SK-N-SH (cell line): ENCODE measurements around the gene CCNA1. TPM values are rescaled to one million over a fixed set of nuclear protein-coding genes. Genes with fewer than 3 reads are reported as not detected.
A peak's percentile ranks its signal among the peaks of the same experiment; 100 is the strongest.

Experiments
- CTCF ChIA-PET: fragments of 300-600, 350-600 bp; formaldehyde crosslinking; extraction: SDS; loops from one replicate; lab custom pipeline; 2021; lab: Yijun Ruan, JAX
- POLR2A ChIA-PET: fragments of 350-600 bp; sonication (Branson Sonifier 250); formaldehyde crosslinking; extraction: SDS; loops from one replicate; lab custom pipeline; 2020; ENCODE audit warnings: antibody characterized with exemption, inconsistent platforms; lab: Yijun Ruan, JAX
- DNase-seq: peaks from one replicate; pipeline ENCODE4 v3.0.0; 2012
- H2AFZ ChIP-seq: fragments of 200-600 bp; sonication (generic); 2 replicates; pipeline ENCODE4 v1.8.1; 2016; ENCODE audit warnings: antibody characterized with exemption, mild to moderate bottlenecking, low read depth
- H3F3A ChIP-seq: fragments of 200-600 bp; sonication (generic); replicated peaks from 2 replicates; pipeline ENCODE3; 2016; ENCODE audit warnings: antibody characterized with exemption, mild to moderate bottlenecking; ENCODE audit not compliant: insufficient read depth
- H3K27ac ChIP-seq, 2 experiments: fragments of 200-500 bp in 1 of 2; fragments of 200-600 bp in 1 of 2; sonication (Bioruptor generic) in 1 of 2; sonication (generic), shearing (Covaris generic) in 1 of 2; 2 replicates each; pipeline versions ENCODE4 v1.5.1 to v1.6.1; 2014 to 2016; ENCODE audit warnings: low read depth in 2 of 2, inconsistent platforms in 1 of 2, low read length in 1 of 2, mild to moderate bottlenecking in 1 of 2, mixed read lengths in 1 of 2
- H3K27me3 ChIP-seq: fragments of 200-600 bp; sonication (generic), shearing (Covaris generic); 2 replicates; pipeline ENCODE4 v1.6.1; 2016; ENCODE audit warnings: mixed run types; ENCODE audit not compliant: insufficient read depth
- H3K36me3 ChIP-seq, 2 experiments: fragments of 200-500 bp in 1 of 2; fragments of 200-600 bp in 1 of 2; sonication (Bioruptor generic) in 1 of 2; sonication (generic) in 1 of 2; replicated peaks in 1 of 2; 2 replicates each; pipeline versions ENCODE3 to v1.5.1; 2014 to 2016; ENCODE audit warnings: low read length in 1 of 2, mild to moderate bottlenecking in 1 of 2; ENCODE audit not compliant: insufficient read depth in 2 of 2, control insufficient read depth in 1 of 2
- H3K4me1 ChIP-seq, 2 experiments: fragments of 200-500 bp in 1 of 2; fragments of 200-600 bp in 1 of 2; sonication (Bioruptor generic) in 1 of 2; sonication (generic), shearing (Covaris generic) in 1 of 2; 2 replicates each; pipeline versions ENCODE4 v1.5.1 to v1.6.1; 2014 to 2016; ENCODE audit warnings: low read depth in 1 of 2, low read length in 1 of 2, mixed run types in 1 of 2; ENCODE audit not compliant: insufficient read depth in 2 of 2, control insufficient read depth in 1 of 2
- H3K4me2 ChIP-seq: fragments of 200-600 bp; sonication (generic), shearing (Covaris generic); 2 replicates; pipeline ENCODE4 v1.6.1; 2017; ENCODE audit warnings: mixed run types
- H3K4me3 ChIP-seq, 2 experiments: fragments of 200-500 bp in 1 of 2; fragments of 200-600 bp in 1 of 2; sonication (Bioruptor generic) in 1 of 2; sonication (generic), shearing (Covaris generic) in 1 of 2; 2 replicates each; pipeline versions ENCODE4 v1.5.1 to v1.8.1; 2014 to 2016; ENCODE audit warnings: low read depth in 2 of 2, inconsistent platforms in 1 of 2, low read length in 1 of 2, mild to moderate bottlenecking in 1 of 2, mixed read lengths in 1 of 2, moderate library complexity in 1 of 2
- H3K79me2 ChIP-seq: fragments of 200-600 bp; sonication (generic); 2 replicates; pipeline ENCODE4 v1.8.1; 2017; ENCODE audit warnings: mild to moderate bottlenecking; ENCODE audit not compliant: insufficient read depth
- H3K9ac ChIP-seq: fragments of 200-600 bp; sonication (generic); 2 replicates; pipeline ENCODE4 v1.6.1; 2017; ENCODE audit warnings: mixed run types
- H3K9me2 ChIP-seq: fragments of 200-600 bp; sonication (generic); 2 replicates; pipeline ENCODE4 v1.6.1; 2017; ENCODE audit warnings: mixed run types
- H3K9me3 ChIP-seq: fragments of 200-600 bp; sonication (generic); 2 replicates; pipeline ENCODE4 v1.6.1; 2017; ENCODE audit warnings: mixed run types, mild to moderate bottlenecking, moderate library complexity
- H4K20me1 ChIP-seq: fragments of 200-600 bp; sonication (generic); 2 replicates; pipeline ENCODE4 v1.6.1; 2017; ENCODE audit warnings: mild to moderate bottlenecking, mixed run types; ENCODE audit not compliant: insufficient read depth
- CHD2 ChIP-seq: fragments of 150-350 bp; IDR thresholded peaks from 2 replicates; pipeline ENCODE4 v1.6.1; 2018; ENCODE audit warnings: low read length; ENCODE audit not compliant: partially characterized antibody
- ELF1 ChIP-seq: IDR thresholded peaks from 2 replicates; pipeline ENCODE4 v1.4.0; 2012
- EP300 ChIP-seq, 2 experiments: IDR thresholded peaks; 2 replicates each; pipeline versions ENCODE4 v1.4.0 to v1.6.1; 2012; ENCODE audit warnings: borderline replicate concordance in 1 of 2, low read depth in 1 of 2, low read length in 1 of 2
- FOSL2 ChIP-seq: IDR thresholded peaks from 2 replicates; pipeline ENCODE4 v1.4.0; 2012; ENCODE audit warnings: low read depth, mild to moderate bottlenecking, moderate library complexity, borderline replicate concordance
- FOXM1 ChIP-seq: IDR thresholded peaks from 2 replicates; pipeline ENCODE4 v1.4.0; 2012; ENCODE audit warnings: low read depth, mild to moderate bottlenecking
- GABPA ChIP-seq: IDR thresholded peaks from 2 replicates; pipeline ENCODE4 v1.4.0; 2012; ENCODE audit warnings: low read depth, mild to moderate bottlenecking
- JUND ChIP-seq: IDR thresholded peaks from 2 replicates; pipeline ENCODE4 v1.4.0; 2012
- NFIC ChIP-seq: IDR thresholded peaks from 2 replicates; pipeline ENCODE4 v1.4.0; 2012; ENCODE audit warnings: borderline replicate concordance
- PBX3 ChIP-seq: IDR thresholded peaks from 2 replicates; pipeline ENCODE4; 2012
- POLR2AphosphoS5 ChIP-seq: IDR thresholded peaks from 2 replicates; pipeline ENCODE4 v1.6.1; 2012; ENCODE audit warnings: low read depth, low read length
- RAD21 ChIP-seq: IDR thresholded peaks from 2 replicates; pipeline ENCODE4 v1.6.1; 2012; ENCODE audit warnings: mild to moderate bottlenecking, low read length
- RCOR1 ChIP-seq: fragments of 150-350 bp; IDR thresholded peaks from 2 replicates; pipeline ENCODE4 v1.6.1; 2017; ENCODE audit warnings: antibody characterized with exemption, low read length
- RFX5 ChIP-seq: IDR thresholded peaks from 2 replicates; pipeline ENCODE4 v1.6.1; 2012; ENCODE audit warnings: mild to moderate bottlenecking, improper control_type of control experiment, low read length
- RXRA ChIP-seq: IDR thresholded peaks from 2 replicates; pipeline ENCODE4 v1.4.0; 2012; ENCODE audit warnings: low read depth, mild to moderate bottlenecking, borderline replicate concordance
- SIN3A ChIP-seq: IDR thresholded peaks from 2 replicates; pipeline ENCODE4 v1.6.1; 2012; ENCODE audit warnings: low read depth, mild to moderate bottlenecking, low read length, moderate library complexity, borderline replicate concordance
- SMC3 ChIP-seq: IDR thresholded peaks from 2 replicates; pipeline ENCODE4 v1.6.1; 2012; ENCODE audit warnings: low read depth, low read length, improper control_type of control experiment
- TCF12 ChIP-seq: IDR thresholded peaks from 2 replicates; pipeline ENCODE4 v1.4.0; 2012
- USF1 ChIP-seq: IDR thresholded peaks from 2 replicates; pipeline ENCODE4 v1.4.0; 2012; ENCODE audit warnings: low read depth, borderline replicate concordance
- USF2 ChIP-seq: fragments of 150-350 bp; IDR thresholded peaks from 2 replicates; pipeline ENCODE4 v1.6.1; 2017; ENCODE audit warnings: antibody characterized with exemption, low read length, low read depth, borderline replicate concordance
- YY1 ChIP-seq: IDR thresholded peaks from 2 replicates; pipeline ENCODE4 v1.4.0; 2012; ENCODE audit warnings: low read depth, mild to moderate bottlenecking
- WGBS: methylation state at CpG from one replicate; pipeline ENCODE4 v1.1.6; 2017; ENCODE audit warnings: low lambda C conversion rate; 5-methylcytosine and 5-hydroxymethylcytosine counted together
- polyA plus RNA-seq, 3 experiments: library from polyadenylated mRNA; depleted of rRNA; stranded (reverse); fragments of >200 nt; gene quantifications; 2 replicates each; pipeline ENCODE4 v1.2.3, GENCODE V29; 2012

CCNA1 gene
- polyA plus RNA-seq (2012; rRNA removed), result 0.21 and 0.23 TPM in 2 replicates
- polyA plus RNA-seq (2012; cell fraction: cytosol; rRNA removed), result 0.15 and 0.26 TPM in 2 replicates
- polyA plus RNA-seq (2012; cell fraction: nucleus; rRNA removed), result 0.05 and 0.11 TPM in 2 replicates

- Histone ChIP-seq H3K4me3 (peak within 1 kb of the TSS; percentile 44 to 51), H3K4me2 (peak within 1 kb of the TSS; percentile 79), H3K36me3 (no peaks in the 10 kb centered on the region), H3K27me3 (peaks cover 74% of the 10 kb centered on the region), H2AFZ (peak within 1 kb of the TSS; percentile 68; the same call in 1 of the 2 replicates), H3K9me2 (no peaks in the 10 kb centered on the region)
- ChIA-PET CTCF (interaction anchor here (0.6 to 3.4 kb wide), 2 partner anchors 12 to 157 kb away, joined by 3 to 14 read pairs; no protein-coding TSS in a partner anchor), POLR2A (no interaction called here)
- TF ChIP-seq RFX5 (peak; percentile 90), SIN3A (no peak)
- TF ChIP-seq, all 33 proteins: peak for 1
- Histone ChIP-seq H3K9me3 (no peaks in the 10 kb centered on the region), H3K27ac (no peak within 1 kb of the TSS), H4K20me1 (no peaks in the 10 kb centered on the region), H3F3A (no peaks in the 10 kb centered on the region), H3K9ac (no peak within 1 kb of the TSS), H3K4me1 (peaks cover 0 to 8% of the 10 kb centered on the region in 2 experiments; a peak in 1 of 4 replicates), H3K79me2 (no peaks in the 10 kb centered on the region)
- WGBS, result 8% methylated on average over 22 of the region's 46 CpGs
- DNase-seq, result peak; percentile 83
Observed at GRCh38 chr13:36432106-36432544, at the start of gene CCNA1. Gene CCNA1, plus strand, starts transcription at chr13:36432495. Its CDS starts 562 bp downstream, at chr13:36433057.

GRCh38 chr13:36385489-36385888 is 46.8 kb upstream of the CCNA1 start:
- Histone ChIP-seq H3K9me2 (no peaks in the 10 kb centered on the region), H3K9me3 (no peaks in the 10 kb centered on the region), H3K27me3 (no peaks in the 10 kb centered on the region; the same call in 1 of the 2 replicates), H3K4me2 (no peak overlapping the region), H3K27ac (no peak overlapping the region), H4K20me1 (no peaks in the 10 kb centered on the region), H3K9ac (no peak overlapping the region), H3F3A (no peaks in the 10 kb centered on the region), H3K36me3 (no peaks in the 10 kb centered on the region), H3K4me3 (no peak overlapping the region), H2AFZ (no peak overlapping the region), H3K4me1 (no peaks in the 10 kb centered on the region), H3K79me2 (no peaks in the 10 kb centered on the region)
- ChIA-PET CTCF (interaction anchor here (1.9 kb wide), 1 partner anchor 39 kb away, joined by 6 read pairs; the partner anchor contains the start of gene SPART), POLR2A (no interaction called here)
- WGBS, result 0% methylated on average over 1 of the region's 1 CpG
- no peak for DNase-seq
- TF ChIP-seq SMC3, result no peak
- no peak for TF ChIP-seq USF2
- TF ChIP-seq NFIC, result no peak
- TF ChIP-seq EP300 (IDR thresholded peaks at IDR 0.05; ENCODE audit: borderline replicate concordance in 1 of 2, low read depth in 1 of 2, low read length in 1 of 2), result no peak
- no peak for TF ChIP-seq JUND

GRCh38 chr13:36395280-36395679 is 37.0 kb upstream of the CCNA1 start:
- no peak overlapping the region for H3K27ac ChIP-seq
- peak; percentile 11 for DNase-seq
- H3K36me3 ChIP-seq, result no peaks in the 10 kb centered on the region
- H3K79me2 ChIP-seq, result no peaks in the 10 kb centered on the region
- no peak overlapping the region for H3K9ac ChIP-seq
- CTCF ChIA-PET, result interaction anchor here (0.7 to 1.2 kb wide), 3 partner anchors 8 to 112 kb away, joined by 3 to 4 read pairs (median 3); no protein-coding TSS in a partner anchor
- POLR2A ChIA-PET, result no interaction called here
- H3K9me2 ChIP-seq, result no peaks in the 10 kb centered on the region
- H3K27me3 ChIP-seq, result no peaks in the 10 kb centered on the region
- no peaks in the 10 kb centered on the region for H3K9me3 ChIP-seq
- no peaks in the 10 kb centered on the region for H3F3A ChIP-seq
- no peak overlapping the region for H3K4me2 ChIP-seq
- no peak overlapping the region for H2AFZ ChIP-seq
- no peaks in the 10 kb centered on the region for H4K20me1 ChIP-seq
- no peaks in the 10 kb centered on the region for H3K4me1 ChIP-seq
- WGBS, result 54% methylated on average over 2 of the region's 2 CpGs
- H3K4me3 ChIP-seq, result no peak overlapping the region
- TF ChIP-seq YY1 (no peak), SMC3 (peak; percentile 49), ELF1 (no peak), SIN3A (no peak), RCOR1 (no peak), TCF12 (no peak), USF1 (no peak), GABPA (no peak), POLR2AphosphoS5 (no peak), RAD21 (peak; percentile 58), CHD2 (no peak), EP300 (IDR thresholded peaks at IDR 0.05; ENCODE audit: borderline replicate concordance in 1 of 2, low read depth in 1 of 2, low read length in 1 of 2) (no peak), RXRA (no peak), FOXM1 (no peak), FOSL2 (no peak), RFX5 (no peak), PBX3 (no peak)
